GM23338 (cell line): ENCODE data around the gene CLPTM1L. TPM values are rescaled to one million over a fixed set of nuclear protein-coding genes. Genes with fewer than 3 reads are reported as not detected.

ENCODE experiments used
- CREB1 ChIP-seq: fragments of 250-450 bp; sonication (Bioruptor Pico); IDR thresholded peaks from 2 replicates; pipeline ENCODE4 v1.5.0; 2020; ENCODE audit warnings: low read depth, mild to moderate bottlenecking, moderate library complexity
- EZH2phosphoT487 ChIP-seq: fragments of 200-600 bp; sonication (generic); IDR thresholded peaks from one replicate; pipeline ENCODE4 v1.8.1; 2018; ENCODE audit warnings: antibody characterized with exemption; ENCODE audit not compliant: unreplicated experiment
- REST ChIP-seq: IDR thresholded peaks from one replicate; pipeline ENCODE4 v1.6.1; 2018; ENCODE audit warnings: antibody characterized with exemption; ENCODE audit not compliant: unreplicated experiment
- STAT1 ChIP-seq: IDR thresholded peaks from one replicate; pipeline ENCODE4 v1.6.1; 2016; ENCODE audit warnings: antibody characterized with exemption; ENCODE audit not compliant: unreplicated experiment
- polyA plus RNA-seq: library from polyadenylated mRNA; unstranded; fragments of >200 nt; fragmentation: Nextera tagmentation; extraction: Ambion mirVana; gene quantifications from 2 replicates; pipeline ENCODE4 v1.2.1, GENCODE V29; 2016
- total RNA-seq: library from RNA; depleted of rRNA; stranded (reverse); fragments of >200 nt; shearing (Covaris generic); gene quantifications from 2 replicates; pipeline ENCODE4 v1.2.3, GENCODE V29; 2014
- TF ChIP-seq, protein P1 (sequence below): fragments of 250-450 bp; sonication (Bioruptor Pico); IDR thresholded peaks from 2 replicates; pipeline ENCODE4 v1.5.0; 2020; ENCODE audit warnings: mild to moderate bottlenecking, moderate library complexity
- TF ChIP-seq, protein P2 (sequence below): IDR thresholded peaks from 2 replicates; pipeline ENCODE4 v1.6.1; 2016; ENCODE audit warnings: antibody characterized with exemption

The CLPTM1L gene
- total and polyA plus RNA-seq, 2 experiments from 2014 or later, result 39.9 to 110 TPM

DNA sequence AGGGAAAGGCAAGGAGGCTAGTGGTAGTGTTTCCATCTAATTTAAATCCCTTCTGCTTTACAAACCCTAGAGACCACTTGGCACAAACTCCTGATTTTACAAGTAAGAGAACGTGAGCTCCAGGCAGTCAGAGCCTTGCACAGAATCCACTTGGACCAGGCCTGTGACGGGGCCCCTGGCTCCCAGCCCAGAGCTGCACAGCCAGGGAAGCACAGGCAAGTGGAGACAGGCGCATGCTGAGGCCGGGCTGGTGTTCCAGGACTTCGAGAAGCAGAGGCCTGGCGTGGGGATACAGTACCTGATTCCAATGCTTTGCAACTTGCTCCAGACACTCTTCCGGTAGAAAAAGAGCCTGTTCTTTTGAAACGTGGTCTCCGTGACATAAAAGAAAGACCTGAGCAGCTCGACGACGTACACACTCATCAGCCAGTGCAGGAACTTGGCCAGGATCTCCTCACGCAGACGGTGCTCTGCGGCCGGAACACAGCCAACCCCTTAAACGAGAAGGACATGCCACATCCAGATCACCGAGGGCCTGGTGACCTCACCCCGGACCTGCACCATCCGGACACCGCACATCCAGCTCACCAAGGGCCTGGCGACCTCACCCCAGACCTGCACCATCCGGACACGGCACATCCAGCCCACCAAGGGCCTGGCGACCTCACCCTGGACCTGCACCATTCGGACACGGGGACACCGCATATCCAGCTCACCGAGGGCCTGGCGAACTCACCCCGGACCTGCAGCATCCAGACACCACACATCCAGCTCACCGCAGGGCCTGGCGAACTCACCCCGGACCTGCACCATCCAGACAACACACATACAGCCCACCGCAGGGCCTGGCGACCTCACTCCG lies 62.5 kb downstream of the CLPTM1L start (continued):
- TF ChIP-seq, protein P1, sequence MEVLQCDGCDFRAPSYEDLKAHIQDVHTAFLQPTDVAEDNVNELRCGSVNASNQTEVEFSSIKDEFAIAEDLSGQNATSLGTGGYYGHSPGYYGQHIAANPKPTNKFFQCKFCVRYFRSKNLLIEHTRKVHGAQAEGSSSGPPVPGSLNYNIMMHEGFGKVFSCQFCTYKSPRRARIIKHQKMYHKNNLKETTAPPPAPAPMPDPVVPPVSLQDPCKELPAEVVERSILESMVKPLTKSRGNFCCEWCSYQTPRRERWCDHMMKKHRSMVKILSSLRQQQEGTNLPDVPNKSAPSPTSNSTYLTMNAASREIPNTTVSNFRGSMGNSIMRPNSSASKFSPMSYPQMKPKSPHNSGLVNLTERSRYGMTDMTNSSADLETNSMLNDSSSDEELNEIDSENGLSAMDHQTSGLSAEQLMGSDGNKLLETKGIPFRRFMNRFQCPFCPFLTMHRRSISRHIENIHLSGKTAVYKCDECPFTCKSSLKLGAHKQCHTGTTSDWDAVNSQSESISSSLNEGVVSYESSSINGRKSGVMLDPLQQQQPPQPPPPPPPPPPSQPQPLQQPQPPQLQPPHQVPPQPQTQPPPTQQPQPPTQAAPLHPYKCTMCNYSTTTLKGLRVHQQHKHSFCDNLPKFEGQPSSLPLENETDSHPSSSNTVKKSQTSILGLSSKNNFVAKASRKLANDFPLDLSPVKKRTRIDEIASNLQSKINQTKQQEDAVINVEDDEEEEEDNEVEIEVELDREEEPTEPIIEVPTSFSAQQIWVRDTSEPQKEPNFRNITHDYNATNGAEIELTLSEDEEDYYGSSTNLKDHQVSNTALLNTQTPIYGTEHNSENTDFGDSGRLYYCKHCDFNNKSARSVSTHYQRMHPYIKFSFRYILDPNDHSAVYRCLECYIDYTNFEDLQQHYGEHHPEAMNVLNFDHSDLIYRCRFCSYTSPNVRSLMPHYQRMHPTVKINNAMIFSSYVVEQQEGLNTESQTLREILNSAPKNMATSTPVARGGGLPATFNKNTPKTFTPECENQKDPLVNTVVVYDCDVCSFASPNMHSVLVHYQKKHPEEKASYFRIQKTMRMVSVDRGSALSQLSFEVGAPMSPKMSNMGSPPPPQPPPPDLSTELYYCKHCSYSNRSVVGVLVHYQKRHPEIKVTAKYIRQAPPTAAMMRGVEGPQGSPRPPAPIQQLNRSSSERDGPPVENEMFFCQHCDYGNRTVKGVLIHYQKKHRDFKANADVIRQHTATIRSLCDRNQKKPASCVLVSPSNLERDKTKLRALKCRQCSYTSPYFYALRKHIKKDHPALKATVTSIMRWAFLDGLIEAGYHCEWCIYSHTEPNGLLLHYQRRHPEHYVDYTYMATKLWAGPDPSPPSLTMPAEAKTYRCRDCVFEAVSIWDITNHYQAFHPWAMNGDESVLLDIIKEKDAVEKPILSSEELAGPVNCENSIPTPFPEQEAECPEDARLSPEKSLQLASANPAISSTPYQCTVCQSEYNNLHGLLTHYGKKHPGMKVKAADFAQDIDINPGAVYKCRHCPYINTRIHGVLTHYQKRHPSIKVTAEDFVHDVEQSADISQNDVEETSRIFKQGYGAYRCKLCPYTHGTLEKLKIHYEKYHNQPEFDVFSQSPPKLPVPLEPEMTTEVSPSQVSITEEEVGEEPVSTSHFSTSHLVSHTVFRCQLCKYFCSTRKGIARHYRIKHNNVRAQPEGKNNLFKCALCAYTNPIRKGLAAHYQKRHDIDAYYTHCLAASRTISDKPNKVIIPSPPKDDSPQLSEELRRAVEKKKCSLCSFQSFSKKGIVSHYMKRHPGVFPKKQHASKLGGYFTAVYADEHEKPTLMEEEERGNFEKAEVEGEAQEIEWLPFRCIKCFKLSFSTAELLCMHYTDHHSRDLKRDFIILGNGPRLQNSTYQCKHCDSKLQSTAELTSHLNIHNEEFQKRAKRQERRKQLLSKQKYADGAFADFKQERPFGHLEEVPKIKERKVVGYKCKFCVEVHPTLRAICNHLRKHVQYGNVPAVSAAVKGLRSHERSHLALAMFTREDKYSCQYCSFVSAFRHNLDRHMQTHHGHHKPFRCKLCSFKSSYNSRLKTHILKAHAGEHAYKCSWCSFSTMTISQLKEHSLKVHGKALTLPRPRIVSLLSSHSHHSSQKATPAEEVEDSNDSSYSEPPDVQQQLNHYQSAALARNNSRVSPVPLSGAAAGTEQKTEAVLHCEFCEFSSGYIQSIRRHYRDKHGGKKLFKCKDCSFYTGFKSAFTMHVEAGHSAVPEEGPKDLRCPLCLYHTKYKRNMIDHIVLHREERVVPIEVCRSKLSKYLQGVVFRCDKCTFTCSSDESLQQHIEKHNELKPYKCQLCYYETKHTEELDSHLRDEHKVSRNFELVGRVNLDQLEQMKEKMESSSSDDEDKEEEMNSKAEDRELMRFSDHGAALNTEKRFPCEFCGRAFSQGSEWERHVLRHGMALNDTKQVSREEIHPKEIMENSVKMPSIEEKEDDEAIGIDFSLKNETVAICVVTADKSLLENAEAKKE (CRISPR knock-in tag), result no peak
- no peak for TF ChIP-seq EZH2phosphoT487
- no peak for TF ChIP-seq CREB1 (CRISPR knock-in tag)
- TF ChIP-seq STAT1, result no peak
- TF ChIP-seq, protein P2, sequence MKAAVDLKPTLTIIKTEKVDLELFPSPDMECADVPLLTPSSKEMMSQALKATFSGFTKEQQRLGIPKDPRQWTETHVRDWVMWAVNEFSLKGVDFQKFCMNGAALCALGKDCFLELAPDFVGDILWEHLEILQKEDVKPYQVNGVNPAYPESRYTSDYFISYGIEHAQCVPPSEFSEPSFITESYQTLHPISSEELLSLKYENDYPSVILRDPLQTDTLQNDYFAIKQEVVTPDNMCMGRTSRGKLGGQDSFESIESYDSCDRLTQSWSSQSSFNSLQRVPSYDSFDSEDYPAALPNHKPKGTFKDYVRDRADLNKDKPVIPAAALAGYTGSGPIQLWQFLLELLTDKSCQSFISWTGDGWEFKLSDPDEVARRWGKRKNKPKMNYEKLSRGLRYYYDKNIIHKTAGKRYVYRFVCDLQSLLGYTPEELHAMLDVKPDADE, result no peak
- TF ChIP-seq REST, result no peak
